ENCODE measurements around the gene GP1BA. TPM values are rescaled to one million over a fixed set of nuclear protein-coding genes. Genes with fewer than 3 reads are reported as not detected.

GP1BA gene
- total and polyA plus RNA-seq, 11 donors, result 0.06 to 0.35 (median 0.20) TPM; not detected in 6

GRCh38 chr17:4937553-4937952, 5.5 kb downstream of the GP1BA start:
- intact Hi-C loops (cut with DNase I), result loop anchor here in 5 of 10 donors (5.0 to 10.0 kb wide), 5 partner anchors 35 to 60 kb away; partner anchors contain the start of genes CAMTA2 (in 3 of the 5), INCA1 (in 1 of the 5) and KIF1C (in 1 of the 5)
- H3K4me1 ChIP-seq, result peaks cover 9 to 51% (median 36%) of the 10 kb centered on the region in 12 donors
- TF ChIP-seq CTCF (IDR thresholded peaks at IDR 0.05) (no peak), POLR2A (IDR thresholded peaks at IDR 0.05) (no peak)
- peak overlapping the region in 1 of 12 donors; percentile 99 for H3K27ac ChIP-seq
- no peak overlapping the region for H3K4me3 ChIP-seq
- no peaks in the 10 kb centered on the region for H3K9me3 ChIP-seq
- ATAC-seq (no peak), DNase-seq (peak in 1 of 5 donors; percentile 40)
- H3K36me3 ChIP-seq, result peaks cover 0 to 44% (median 29%) of the 10 kb centered on the region in 9 donors
- WGBS, 4 donors, result 84 to 93% (median 91%) methylated on average over 16 of the region's 16 CpGs
- no peaks in the 10 kb centered on the region for H3K27me3 ChIP-seq

GRCh38 chr17:4938069-4938491, 6.0 kb downstream of the GP1BA start:
- H3K4me3 ChIP-seq, result peak overlapping the region in 5 of 12 donors; percentile 85 to 98 (median 88)
- ATAC-seq (no peak), DNase-seq (no peak)
- H3K27me3 ChIP-seq, result no peaks in the 10 kb centered on the region
- peaks cover 0 to 49% (median 34%) of the 10 kb centered on the region in 9 donors for H3K36me3 ChIP-seq
- peaks cover 9 to 54% (median 36%) of the 10 kb centered on the region in 12 donors for H3K4me1 ChIP-seq
- H3K27ac ChIP-seq, result peak overlapping the region in 9 of 12 donors; percentile 91 to 99 (median 97)
- TF ChIP-seq POLR2A (IDR thresholded peaks at IDR 0.05), result no peak
- TF ChIP-seq CTCF (IDR thresholded peaks at IDR 0.05), result no peak
- WGBS, 4 donors, result 80 to 85% (median 82%) methylated on average over 10 to 11 of the region's 11 CpGs
- H3K9me3 ChIP-seq, result no peaks in the 10 kb centered on the region
- intact Hi-C loops (cut with DNase I), result loop anchor here in 5 of 10 donors (5.0 to 10.0 kb wide), 5 partner anchors 34 to 59 kb away; partner anchors contain the start of genes CAMTA2 (in 3 of the 5), INCA1 (in 1 of the 5) and KIF1C (in 1 of the 5)

GRCh38 chr17:4938688-4939545, 6.8 kb downstream of the GP1BA start:
- intact Hi-C loops (cut with DNase I), result loop anchor here in 5 of 10 donors (5.0 to 10.0 kb wide), 5 partner anchors 33 to 58 kb away; partner anchors contain the start of genes CAMTA2 (in 3 of the 5), INCA1 (in 1 of the 5) and KIF1C (in 1 of the 5)
- DNase-seq (peak in 2 of 5 donors; percentile 53 to 60), ATAC-seq (peak in 1 of 4 donors; percentile 0)
- Histone ChIP-seq H3K4me3 (peak overlapping the region; percentile 76 to 98 (median 88)), H3K27me3 (no peaks in the 10 kb centered on the region), H3K27ac (peak overlapping the region; percentile 78 to 100 (median 97)), H3K9me3 (no peaks in the 10 kb centered on the region), H3K4me1 (peaks cover 9 to 55% (median 35%) of the 10 kb centered on the region in 12 donors), H3K36me3 (peaks cover 0 to 58% (median 43%) of the 10 kb centered on the region in 9 donors)
- 41 to 51% (median 46%) methylated on average over 19 of the region's 19 CpGs for WGBS, 4 donors
- no peak for TF ChIP-seq POLR2A (IDR thresholded peaks at IDR 0.05)
- TF ChIP-seq CTCF (IDR thresholded peaks at IDR 0.05), result no peak

GRCh38 chr17:4939546-4939795, 7.4 kb downstream of the GP1BA start:
- H3K36me3 ChIP-seq, result peaks cover 0 to 63% (median 48%) of the 10 kb centered on the region in 9 donors
- DNase-seq (peak in 2 of 5 donors; percentile 56 to 79), ATAC-seq (peak in 1 of 4 donors; percentile 3)
- 0 to 1% (median 0%) methylated on average over 6 to 16 of the region's 16 CpGs for WGBS, 4 donors
- no peak for TF ChIP-seq CTCF (IDR thresholded peaks at IDR 0.05)
- TF ChIP-seq POLR2A (IDR thresholded peaks at IDR 0.05), result no peak
- peaks cover 9 to 55% (median 32%) of the 10 kb centered on the region in 12 donors for H3K4me1 ChIP-seq
- no peaks in the 10 kb centered on the region for H3K27me3 ChIP-seq
- H3K4me3 ChIP-seq, result peak overlapping the region; percentile 76 to 98 (median 88)
- H3K27ac ChIP-seq, result peak overlapping the region; percentile 78 to 100 (median 97)
- H3K9me3 ChIP-seq, result no peaks in the 10 kb centered on the region
- intact Hi-C loops (cut with DNase I), result loop anchor here in 5 of 10 donors (5.0 to 10.0 kb wide), 5 partner anchors 33 to 58 kb away; partner anchors contain the start of genes CAMTA2 (in 3 of the 5), INCA1 (in 1 of the 5) and KIF1C (in 1 of the 5)
